Measurements from ENCODE around the gene RFTN1. TPM values are rescaled to one million over a fixed set of nuclear protein-coding genes. Genes with fewer than 3 reads are reported as not detected.

RFTN1 gene
- total and polyA plus RNA-seq, 10 of the 15 experiments (the other 5 are each of a cell fraction or from before 2014, with no cell fraction given), result 20.6 to 213 (median 147) TPM

DNA sequence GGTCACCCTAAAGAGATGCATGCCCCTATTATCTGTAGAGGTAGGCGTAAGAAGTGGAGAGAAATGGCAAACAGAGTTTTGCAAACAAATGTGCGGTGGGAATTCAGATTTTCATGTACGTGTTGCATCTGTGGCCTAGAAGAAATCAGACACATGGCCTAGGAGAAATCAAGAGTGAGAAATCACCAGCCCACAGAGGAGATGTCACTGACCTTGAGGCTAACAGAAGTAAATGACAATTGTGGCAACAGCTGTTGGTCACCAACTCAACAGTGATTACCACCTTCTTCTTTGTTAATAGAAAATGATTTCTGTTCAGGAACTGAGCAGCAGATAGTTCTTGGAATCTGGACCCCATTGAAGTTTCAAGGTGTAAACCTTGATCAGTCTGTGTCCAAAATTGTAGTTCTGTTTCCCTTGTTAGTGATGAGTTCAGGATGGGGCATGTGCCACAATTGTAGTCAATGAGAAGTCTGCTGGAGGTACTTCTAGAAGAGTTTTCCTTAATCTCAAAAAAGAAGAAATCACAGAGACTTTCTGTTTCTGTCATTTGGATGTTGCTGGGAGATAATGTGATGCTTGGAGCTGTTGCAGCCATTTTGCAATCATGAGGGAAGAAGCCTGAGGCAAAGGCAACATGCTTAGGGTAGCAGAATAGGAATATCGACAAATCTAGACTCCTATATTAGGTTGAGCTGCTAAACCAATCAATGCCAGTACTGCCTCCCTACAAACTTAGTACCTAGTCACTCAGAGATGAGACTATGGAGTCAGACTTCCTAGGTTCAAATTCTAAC lies 34.3 kb upstream of the RFTN1 start:
- ChIA-PET CTCF (interaction anchor here (0.6 to 2.3 kb wide), 7 partner anchors 18 to 355 kb away, joined by 3 to 12 read pairs (median 5); no protein-coding TSS in a partner anchor), SMC1A (ENCODE audit: uncharacterized antibody, unreplicated experiment) (interaction anchor here (0.7 to 6.0 kb wide), 15 partner anchors 11 to 283 kb away, joined by 3 to 36 read pairs (median 4); partner anchors contain the start of genes DPH3 and OXNAD1), POLR2A (interaction anchor here (1.3 to 2.2 kb wide), 2 partner anchors 27 to 31 kb away, joined by 4 to 7 read pairs; no protein-coding TSS in a partner anchor), RAD21 (ENCODE audit: unreplicated experiment) (interaction anchor here (1.1 to 1.9 kb wide), 8 partner anchors 18 to 280 kb away, joined by 3 to 9 read pairs (median 4); no protein-coding TSS in a partner anchor)
- no peak overlapping the region for H2AFZ ChIP-seq (ENCODE audit: control insufficient read depth, low read depth, low read length)
- no peaks in the 10 kb centered on the region for H4K20me1 ChIP-seq (ENCODE audit: control insufficient read depth, insufficient read depth)
- no peaks in the 10 kb centered on the region for H3K36me3 ChIP-seq (ENCODE audit: control insufficient read depth in 2 of 2, insufficient read depth in 2 of 2, low read length in 1 of 2)
- intact Hi-C loops (cut with micrococcal nuclease; ENCODE audit: unreplicated experiment) (loop anchor here (1.0 kb wide), 1 partner anchor 26 kb away; no protein-coding TSS in a partner anchor), in situ Hi-C loops (cut with MboI) (no loop called here)
- H3K4me3 ChIP-seq, result no peak overlapping the region
- H3K79me2 ChIP-seq (ENCODE audit: control insufficient read depth, insufficient read depth, low read length), result no peaks in the 10 kb centered on the region; the same call in 1 of the 2 replicates
- H3K9me3 ChIP-seq (replicated peaks; ENCODE audit: control insufficient read depth, insufficient read depth, low read length), result peaks cover 3% of the 10 kb centered on the region
- no peak overlapping the region for H3K4me2 ChIP-seq (ENCODE audit: control insufficient read depth, insufficient read depth)
- WGBS (ENCODE audit: insufficient coverage, insufficient replicate concordance, low lambda C conversion rate, missing lambda C conversion rate), result 63% methylated on average over 4 of the region's 4 CpGs
- DNase-seq (ENCODE audit: low read depth, low spot score) (no peak), ATAC-seq (no peak), FAIRE-seq (no peak)
- BruUV-seq (replicated peaks), result no TSS peak
- H3K27me3 ChIP-seq (replicated peaks in 1 of 2; ENCODE audit: control insufficient read depth in 2 of 2, insufficient read depth in 2 of 2, low read length in 1 of 2), result no peaks in the 10 kb centered on the region
- no peak overlapping the region for H3K9ac ChIP-seq (ENCODE audit: control insufficient read depth, insufficient read depth, low read length)
- peaks cover 13% of the 10 kb centered on the region for H3K4me1 ChIP-seq (ENCODE audit: control insufficient read depth, insufficient read depth, low read length)
- no peak overlapping the region for H3K27ac ChIP-seq (ENCODE audit: control insufficient read depth, insufficient read depth)
- no peak for TF ChIP-seq SUPT20H (IDR thresholded peaks at IDR 0.05; ENCODE audit: borderline replicate concordance, control insufficient read depth, low read depth, low read length)
- TF ChIP-seq, protein P1, sequence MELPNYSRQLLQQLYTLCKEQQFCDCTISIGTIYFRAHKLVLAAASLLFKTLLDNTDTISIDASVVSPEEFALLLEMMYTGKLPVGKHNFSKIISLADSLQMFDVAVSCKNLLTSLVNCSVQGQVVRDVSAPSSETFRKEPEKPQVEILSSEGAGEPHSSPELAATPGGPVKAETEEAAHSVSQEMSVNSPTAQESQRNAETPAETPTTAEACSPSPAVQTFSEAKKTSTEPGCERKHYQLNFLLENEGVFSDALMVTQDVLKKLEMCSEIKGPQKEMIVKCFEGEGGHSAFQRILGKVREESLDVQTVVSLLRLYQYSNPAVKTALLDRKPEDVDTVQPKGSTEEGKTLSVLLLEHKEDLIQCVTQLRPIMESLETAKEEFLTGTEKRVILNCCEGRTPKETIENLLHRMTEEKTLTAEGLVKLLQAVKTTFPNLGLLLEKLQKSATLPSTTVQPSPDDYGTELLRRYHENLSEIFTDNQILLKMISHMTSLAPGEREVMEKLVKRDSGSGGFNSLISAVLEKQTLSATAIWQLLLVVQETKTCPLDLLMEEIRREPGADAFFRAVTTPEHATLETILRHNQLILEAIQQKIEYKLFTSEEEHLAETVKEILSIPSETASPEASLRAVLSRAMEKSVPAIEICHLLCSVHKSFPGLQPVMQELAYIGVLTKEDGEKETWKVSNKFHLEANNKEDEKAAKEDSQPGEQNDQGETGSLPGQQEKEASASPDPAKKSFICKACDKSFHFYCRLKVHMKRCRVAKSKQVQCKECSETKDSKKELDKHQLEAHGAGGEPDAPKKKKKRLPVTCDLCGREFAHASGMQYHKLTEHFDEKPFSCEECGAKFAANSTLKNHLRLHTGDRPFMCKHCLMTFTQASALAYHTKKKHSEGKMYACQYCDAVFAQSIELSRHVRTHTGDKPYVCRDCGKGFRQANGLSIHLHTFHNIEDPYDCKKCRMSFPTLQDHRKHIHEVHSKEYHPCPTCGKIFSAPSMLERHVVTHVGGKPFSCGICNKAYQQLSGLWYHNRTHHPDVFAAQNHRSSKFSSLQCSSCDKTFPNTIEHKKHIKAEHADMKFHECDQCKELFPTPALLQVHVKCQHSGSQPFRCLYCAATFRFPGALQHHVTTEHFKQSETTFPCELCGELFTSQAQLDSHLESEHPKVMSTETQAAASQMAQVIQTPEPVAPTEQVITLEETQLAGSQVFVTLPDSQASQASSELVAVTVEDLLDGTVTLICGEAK (IDR thresholded peaks at IDR 0.05; ENCODE audit: borderline replicate concordance), result no peak
- 0 out of 2 replicates have a peak, but pooled peaks have one; percentile 19 for TF ChIP-seq DPF2 (IDR thresholded peaks at IDR 0.05)
- no peak for TF ChIP-seq GATAD2B (conservative IDR thresholded peaks at IDR 0.05; ENCODE audit: low read depth)
- 0 out of 2 replicates have a peak, but pooled peaks have one; percentile 52 for TF ChIP-seq CBX5 (IDR thresholded peaks at IDR 0.05; ENCODE audit: low read depth)
- TF ChIP-seq SMAD1 (IDR thresholded peaks at IDR 0.05; ENCODE audit: low read depth, partially characterized antibody), result no peak
- peak in 1 of 2 experiments; percentile 14; a peak in 1 of 4 replicates for TF ChIP-seq BHLHE40 (IDR thresholded peaks at IDR 0.05; ENCODE audit: borderline replicate concordance in 1 of 2, low read depth in 2 of 2, low read length in 1 of 2)
- peak; percentile 70; the same call in 1 of the 2 replicates for TF ChIP-seq SMARCA5 (IDR thresholded peaks at IDR 0.05)
- peak; percentile 85 for TF ChIP-seq NR2F1 (conservative IDR thresholded peaks at IDR 0.05)
- TF ChIP-seq MEF2B (IDR thresholded peaks at IDR 0.05; ENCODE audit: partially characterized antibody, poor library complexity, severe bottlenecking), result peak; percentile 15
- TF ChIP-seq MTA2 (IDR thresholded peaks at IDR 0.05; ENCODE audit: low read depth), result 0 out of 2 replicates have a peak, but pooled peaks have one; percentile 23
- TF ChIP-seq, protein P2, sequence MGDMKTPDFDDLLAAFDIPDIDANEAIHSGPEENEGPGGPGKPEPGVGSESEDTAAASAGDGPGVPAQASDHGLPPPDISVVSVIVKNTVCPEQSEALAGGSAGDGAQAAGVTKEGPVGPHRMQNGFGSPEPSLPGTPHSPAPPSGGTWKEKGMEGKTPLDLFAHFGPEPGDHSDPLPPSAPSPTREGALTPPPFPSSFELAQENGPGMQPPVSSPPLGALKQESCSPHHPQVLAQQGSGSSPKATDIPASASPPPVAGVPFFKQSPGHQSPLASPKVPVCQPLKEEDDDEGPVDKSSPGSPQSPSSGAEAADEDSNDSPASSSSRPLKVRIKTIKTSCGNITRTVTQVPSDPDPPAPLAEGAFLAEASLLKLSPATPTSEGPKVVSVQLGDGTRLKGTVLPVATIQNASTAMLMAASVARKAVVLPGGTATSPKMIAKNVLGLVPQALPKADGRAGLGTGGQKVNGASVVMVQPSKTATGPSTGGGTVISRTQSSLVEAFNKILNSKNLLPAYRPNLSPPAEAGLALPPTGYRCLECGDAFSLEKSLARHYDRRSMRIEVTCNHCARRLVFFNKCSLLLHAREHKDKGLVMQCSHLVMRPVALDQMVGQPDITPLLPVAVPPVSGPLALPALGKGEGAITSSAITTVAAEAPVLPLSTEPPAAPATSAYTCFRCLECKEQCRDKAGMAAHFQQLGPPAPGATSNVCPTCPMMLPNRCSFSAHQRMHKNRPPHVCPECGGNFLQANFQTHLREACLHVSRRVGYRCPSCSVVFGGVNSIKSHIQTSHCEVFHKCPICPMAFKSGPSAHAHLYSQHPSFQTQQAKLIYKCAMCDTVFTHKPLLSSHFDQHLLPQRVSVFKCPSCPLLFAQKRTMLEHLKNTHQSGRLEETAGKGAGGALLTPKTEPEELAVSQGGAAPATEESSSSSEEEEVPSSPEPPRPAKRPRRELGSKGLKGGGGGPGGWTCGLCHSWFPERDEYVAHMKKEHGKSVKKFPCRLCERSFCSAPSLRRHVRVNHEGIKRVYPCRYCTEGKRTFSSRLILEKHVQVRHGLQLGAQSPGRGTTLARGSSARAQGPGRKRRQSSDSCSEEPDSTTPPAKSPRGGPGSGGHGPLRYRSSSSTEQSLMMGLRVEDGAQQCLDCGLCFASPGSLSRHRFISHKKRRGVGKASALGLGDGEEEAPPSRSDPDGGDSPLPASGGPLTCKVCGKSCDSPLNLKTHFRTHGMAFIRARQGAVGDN (IDR thresholded peaks at IDR 0.05), result 0 out of 2 replicates have a peak, but pooled peaks have one; percentile 15
- TF ChIP-seq ATF7 (IDR thresholded peaks at IDR 0.05; ENCODE audit: low read depth), result no peak
- no peak for TF ChIP-seq NR2C1 (IDR thresholded peaks at IDR 0.05)
